GM21576 (cell line): ENCODE measurements around the gene MAPK1.
"Not testable (repeated sequence)": the region's sequence is repeated elsewhere in the genome, so short reads cannot be mapped to it uniquely, and the experiment has no call there.

Experiments
- ATAC-seq: cut with Tn5 transposase; IDR thresholded peaks from one replicate; pipeline ENCODE4 v1.9.1; 2021; ENCODE audit warnings: mild to moderate bottlenecking, moderate library complexity; ENCODE audit not compliant: unreplicated experiment

The MAPK1 gene

DNA sequence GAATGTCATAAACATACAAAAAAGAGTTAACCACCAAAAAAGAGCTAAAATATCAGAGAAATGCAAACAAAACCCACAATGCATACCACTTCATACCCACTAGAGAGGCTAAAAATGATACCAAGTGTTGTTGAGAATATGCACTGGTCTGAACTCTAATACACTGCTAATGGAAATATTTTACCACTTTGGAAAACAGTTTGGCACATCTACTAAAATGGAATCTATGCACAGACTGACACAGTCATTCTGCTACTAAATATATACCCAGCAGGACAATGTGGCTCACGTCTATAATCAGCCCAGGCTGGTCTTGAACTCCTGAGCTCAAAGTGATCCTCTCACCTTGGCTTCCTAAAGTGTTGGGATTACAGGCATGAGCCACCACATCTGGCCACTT, 18.0 kb downstream of the MAPK1 start:
- no peak for ATAC-seq

DNA sequence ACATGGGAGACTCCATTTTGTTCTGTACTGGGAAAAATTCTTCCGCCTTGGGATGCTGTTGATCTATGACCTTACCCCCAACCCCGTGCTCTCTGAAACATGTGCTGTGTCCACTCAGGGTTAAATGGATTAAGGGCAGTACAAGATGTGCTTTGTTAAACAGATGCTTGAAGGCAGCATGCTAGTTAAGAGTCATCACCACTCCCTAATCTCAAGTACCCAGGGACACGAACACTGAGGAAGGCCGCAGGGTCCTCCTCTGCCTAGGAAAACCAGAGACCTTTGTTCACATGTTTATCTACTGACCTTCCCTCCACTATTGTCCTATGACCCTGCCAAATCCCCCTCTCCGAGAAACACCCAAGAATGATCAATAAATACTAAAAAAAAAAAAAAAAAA, 19.4 kb downstream of the MAPK1 start:
- not testable (repeated sequence) for ATAC-seq

DNA sequence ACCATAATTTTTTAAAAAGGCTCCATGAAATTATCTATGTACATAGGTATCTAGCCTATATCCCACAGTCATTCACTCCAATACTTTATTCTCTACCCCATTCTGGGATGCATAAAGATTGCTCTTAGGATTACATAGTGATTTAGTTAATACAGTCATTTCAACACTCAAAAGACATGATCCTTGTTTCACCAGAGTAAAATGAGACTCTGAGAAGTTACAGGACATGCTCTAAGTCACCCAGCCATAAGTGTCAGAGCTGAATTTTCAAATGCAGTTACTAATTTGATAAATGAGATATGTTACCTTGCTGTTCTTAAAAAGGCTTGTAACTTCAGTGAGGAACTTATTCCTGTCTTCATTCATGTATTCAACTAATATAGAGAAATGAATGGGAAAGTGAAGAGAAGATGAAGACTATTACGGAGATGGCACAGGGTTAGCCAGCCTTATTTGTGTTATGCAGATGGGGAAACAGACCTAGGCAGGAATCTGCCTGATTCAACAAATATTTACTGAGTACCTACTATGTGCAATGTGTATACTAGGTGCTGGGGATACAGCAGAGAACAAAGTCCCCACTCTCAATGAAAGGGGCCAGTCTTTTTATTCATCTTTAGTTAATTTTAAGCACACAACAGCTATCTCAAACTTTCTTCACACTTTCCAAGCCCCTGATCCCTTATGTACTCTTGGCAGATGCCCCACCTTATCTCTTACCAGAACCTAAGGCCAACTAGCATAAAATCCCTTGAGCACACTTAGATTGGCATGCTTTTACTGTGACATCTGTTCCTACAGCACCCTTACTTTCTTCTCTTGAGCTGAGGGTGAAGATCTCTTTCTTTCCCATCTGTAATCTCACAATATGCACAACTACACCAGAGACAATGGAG, 21.6 kb downstream of the MAPK1 start:
- no peak for ATAC-seq

DNA sequence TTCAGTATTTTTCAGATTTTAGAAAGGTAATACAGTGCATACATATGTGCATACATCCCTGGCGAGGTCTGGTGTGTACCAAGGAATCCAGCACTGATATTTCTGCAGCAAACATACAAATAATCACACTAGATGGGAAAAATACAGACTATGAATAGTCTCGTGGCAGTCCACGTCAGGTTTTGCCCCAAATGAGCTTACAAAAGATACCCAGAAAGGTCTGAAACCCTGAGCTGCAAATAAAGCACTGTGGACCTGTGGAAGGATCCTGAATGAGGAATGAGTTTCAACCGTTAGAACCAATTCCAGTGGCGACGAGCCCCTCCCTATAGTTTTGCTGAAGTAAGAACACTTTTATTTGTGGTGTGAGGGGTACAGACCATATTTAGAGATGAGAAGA, 24.5 kb downstream of the MAPK1 start:
- ATAC-seq = no peak

DNA sequence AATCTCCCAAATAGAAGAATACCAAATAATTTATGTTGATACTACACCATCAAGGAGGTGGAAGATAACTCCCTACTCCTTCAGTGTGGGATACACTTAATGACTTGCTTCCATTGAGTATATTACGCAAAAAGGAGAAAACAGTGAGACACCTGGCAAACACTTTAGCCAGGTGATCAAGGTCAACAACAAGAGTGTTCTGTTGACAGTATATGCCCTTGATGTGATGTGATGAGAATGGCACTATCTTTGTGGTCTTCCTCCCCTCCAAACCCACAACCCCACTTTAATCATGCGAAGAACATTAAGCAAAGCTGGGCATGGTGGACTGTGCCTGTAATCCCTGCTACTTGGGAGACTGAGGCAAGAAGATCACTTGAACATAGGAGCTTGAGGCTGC, 26.0 kb downstream of the MAPK1 start:
- ATAC-seq = no peak

DNA sequence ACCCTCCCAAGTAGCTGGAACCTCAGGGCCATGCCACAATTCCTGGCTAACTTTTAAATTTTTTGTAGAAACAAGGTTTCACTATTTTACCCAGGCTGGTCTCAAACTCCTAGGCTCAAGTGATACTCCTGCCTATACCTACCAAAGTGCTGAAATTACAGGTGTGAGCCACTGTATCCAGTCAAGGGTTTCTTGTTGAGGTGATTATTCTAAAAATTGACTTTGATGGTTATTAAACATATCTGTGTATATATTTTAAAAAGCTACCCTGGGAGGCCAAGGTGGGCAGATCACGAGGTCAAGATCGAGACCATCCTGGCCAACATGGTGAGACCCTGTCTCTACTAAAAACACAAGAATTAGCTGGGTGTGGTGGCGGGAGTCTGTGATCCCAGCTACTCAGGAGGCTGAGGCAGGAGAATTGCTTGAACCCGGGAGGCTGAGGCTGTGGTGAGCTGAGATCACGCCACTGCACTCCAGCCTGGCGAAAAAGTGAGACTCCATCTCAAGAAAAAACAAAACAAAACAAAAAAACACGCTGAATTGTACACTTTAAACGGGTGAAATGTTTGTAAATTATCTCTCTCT, 27.1 kb downstream of the MAPK1 start:
- ATAC-seq = no peak

DNA sequence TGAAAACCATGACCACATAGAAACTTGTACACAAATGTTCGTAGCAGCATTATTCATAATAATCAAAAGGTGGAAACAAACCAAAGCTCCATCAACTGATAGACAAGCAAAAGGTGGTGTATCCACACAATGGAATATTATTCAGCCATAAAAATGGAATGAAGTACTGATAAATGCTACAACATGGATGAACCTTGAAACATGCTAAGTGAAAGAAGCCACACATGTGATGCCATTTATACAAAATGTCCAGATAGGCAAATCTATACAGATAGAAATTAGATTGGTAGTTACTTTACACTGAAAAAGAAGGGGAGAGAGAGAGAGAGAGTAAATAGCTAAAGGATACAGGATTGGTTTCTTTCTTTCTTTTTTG, 27.7 kb downstream of the MAPK1 start:
- no peak for ATAC-seq

DNA sequence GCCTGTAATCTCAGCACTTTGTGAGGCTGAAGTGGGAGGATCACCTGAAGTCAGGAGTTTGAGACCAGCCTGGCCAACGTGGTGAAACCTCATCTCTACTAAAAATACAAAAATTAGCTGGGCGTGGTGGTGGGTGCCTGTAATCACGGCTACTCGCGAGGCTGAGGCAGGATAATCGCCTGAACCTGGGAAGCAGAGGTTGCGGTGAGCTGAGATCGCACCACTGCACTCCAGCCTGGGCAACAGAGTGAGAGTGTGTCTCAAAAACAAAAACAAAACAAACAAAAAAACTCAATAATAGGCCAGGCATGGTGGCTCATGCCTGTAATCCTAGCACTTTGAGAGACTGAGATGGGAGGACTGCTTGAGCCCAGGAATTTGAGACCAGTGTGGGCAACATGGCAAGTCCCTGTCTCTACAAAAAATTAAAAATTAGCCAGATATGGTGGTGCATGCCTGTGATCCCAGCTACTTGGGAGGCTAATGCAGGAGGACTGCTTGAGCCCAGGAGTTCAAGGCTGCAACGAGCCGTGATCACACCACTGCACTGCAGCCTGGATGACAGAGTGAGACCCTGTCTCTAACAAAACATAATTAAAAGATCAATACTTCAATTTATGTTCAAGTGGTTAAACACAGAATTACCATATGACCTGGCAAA, 28.2 kb downstream of the MAPK1 start:
- ATAC-seq = not testable (repeated sequence)

DNA sequence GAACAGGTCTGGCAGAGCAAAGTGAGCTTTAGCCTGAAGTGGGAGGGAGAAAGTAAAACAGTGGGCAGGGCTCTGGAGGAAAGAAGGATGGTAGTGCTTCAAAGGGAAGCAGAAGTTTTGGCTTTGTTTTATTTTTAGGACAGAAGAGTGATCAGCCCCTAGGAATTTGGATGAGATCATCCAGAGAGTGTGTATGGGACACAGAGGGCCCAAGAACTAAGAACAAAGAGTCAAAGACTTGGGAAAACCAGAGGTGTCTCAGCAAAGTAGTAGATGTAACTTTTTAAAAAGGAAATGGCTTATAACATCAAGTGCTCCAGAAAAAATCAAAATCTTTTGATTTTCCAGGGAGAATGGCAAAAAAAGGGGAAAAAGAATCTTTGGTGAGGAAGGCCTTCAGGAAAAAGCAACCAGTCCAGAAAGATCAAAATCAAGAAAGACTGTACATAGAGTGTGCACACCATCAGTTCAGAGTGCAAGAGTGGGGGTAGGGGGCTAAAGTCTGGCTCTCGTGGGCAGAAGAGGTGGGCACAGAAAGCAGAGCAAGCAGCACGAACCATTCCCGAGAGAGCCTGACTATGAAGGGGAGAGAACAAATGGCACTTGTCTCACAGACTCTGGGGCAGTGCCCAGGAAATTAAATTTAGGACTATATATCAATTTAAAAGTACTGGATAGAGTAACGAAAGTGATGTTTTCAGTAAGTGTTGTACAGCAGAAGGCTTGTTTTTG, 30.0 kb downstream of the MAPK1 start:
- no peak for ATAC-seq

DNA sequence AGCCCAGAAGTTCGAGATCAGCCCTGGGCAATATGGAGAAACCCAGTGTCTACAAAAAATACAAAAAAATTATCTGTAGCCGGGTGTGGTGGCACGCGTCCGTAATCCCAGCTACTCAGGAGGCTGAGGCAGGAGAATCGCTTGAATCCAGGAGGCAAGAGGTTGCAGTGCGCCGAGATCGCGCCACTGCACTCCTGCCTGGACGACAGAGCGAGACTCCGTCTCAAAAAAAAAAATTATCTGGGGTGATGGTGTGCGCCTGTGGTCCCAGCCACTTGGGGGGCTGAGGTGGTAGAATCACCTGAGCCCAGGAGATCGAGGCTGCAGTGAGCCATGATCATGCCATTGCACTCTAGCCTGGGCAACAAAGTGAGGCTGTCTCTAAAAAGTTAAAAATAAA, 31.0 kb downstream of the MAPK1 start:
- not testable (repeated sequence) for ATAC-seq

DNA sequence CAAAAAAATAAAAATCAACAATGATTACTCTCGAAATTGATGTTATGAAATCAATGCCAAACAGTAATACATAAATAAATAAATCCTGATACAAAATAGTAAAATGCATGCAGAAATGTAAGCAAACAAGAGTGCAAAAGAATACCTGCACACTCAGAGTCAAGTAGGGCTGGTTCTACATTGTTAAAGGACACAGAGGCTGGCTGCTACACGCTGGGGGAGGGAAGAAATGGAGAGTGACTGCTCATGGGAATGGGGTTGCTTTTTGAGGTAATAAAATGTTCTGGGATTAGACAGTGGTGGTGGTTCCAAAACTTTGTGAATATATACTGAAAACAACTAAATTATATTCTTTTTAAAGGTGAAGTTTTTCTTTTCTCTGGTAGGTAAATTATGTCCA, 32.1 kb downstream of the MAPK1 start:
- no peak for ATAC-seq

DNA sequence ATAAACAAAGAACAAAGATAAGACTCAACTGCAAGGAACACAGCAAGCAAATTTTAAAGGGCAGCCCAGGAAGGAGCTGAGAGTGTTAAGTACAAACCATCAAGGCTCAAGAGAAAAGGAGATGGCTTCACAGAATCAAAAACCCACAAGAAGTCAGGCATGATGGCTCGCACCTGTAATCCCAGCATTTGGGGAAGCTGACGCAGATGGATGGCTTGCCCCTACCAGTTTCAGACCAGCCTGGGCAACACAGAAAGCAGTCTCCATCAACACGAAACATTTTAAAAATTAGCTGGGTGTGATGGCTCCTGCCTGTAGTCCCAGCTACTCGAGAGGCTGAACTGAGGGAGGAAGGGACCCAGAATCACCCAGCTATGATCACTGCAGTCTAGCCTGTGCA, 32.6 kb downstream of the MAPK1 start:
- ATAC-seq = no peak

DNA sequence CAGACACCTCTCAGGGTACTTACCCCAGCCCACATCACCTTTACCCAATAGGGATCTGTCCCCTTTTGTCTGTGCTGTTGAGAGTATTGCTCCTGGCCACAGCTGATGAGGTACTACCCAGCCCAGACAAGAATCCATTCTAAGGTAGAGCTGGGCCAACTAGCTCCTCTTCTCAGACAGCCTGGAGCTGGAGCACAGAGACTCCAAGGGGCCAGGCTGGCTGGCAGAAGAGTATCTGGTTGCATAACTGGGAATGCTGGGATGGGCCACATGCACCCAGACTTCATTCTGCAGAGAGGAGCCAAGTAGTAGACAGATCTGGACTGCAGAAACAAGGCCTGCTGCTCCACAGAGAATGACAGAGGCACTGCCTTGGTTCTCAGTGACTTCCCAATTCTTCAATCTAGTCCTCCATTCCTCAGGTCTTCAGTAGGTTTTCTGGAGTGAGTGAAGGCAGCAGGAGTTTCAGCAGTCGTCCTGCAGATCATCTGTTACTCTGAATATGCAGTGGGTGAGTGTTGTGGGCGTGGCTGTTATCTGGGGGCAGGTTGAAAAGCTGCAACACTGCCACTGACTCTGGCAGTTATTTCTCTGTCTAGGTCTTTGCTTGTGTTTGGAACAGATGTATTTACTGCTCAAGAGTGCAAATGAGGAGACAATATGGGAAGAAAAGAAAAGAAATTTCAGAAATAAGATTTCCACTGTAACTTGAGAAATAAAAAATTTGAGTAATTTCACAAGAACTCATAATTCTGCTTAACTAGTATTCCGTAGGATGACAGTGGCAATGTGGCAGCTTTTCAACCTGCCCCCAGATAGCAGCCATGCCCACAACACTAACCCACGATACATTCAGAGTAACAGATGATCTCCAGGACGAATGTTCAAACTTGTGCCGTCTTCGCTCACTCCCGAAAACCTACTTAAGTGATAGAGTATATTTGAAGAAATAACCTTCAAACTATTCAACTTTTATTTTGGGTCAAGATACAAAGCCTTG, 34.9 kb downstream of the MAPK1 start:
- no peak for ATAC-seq

DNA sequence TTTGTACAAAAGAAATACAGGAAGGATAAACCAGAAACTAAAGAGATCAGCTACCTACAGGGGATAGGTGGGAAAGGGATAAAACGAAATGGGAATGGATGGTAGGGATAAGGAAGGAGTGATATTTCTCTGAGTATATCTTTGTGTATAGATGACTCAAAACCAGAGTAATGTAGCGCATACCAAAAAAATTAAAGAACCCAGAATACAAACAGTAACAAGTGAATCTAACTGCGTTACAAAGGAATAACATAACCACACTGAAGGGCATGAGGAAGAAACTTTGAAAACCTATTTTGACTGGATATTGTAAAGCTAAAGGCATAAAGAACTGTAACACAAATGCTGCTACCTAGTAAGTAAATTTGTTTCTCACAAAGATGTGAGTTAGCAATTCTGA, 37.9 kb downstream of the MAPK1 start:
- ATAC-seq = no peak

DNA sequence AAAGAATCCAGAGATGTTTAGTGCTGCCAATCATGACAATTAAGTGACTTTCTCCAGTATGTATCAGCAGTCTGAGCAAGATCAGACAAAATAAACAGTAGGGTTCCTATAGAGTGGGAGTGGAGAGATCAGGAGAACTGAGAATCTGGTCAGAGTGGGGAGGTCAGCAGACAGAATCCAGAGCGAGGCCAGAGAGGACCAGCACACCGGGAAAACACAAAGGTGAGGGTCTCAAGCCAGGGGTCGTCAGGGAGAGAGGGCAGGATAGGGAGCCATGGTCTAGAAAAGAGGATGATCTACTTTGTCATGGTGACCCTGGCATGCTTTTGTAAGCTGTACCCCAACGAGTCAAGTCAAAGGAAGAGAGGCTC, 39.2 kb downstream of the MAPK1 start:
- ATAC-seq = no peak

DNA sequence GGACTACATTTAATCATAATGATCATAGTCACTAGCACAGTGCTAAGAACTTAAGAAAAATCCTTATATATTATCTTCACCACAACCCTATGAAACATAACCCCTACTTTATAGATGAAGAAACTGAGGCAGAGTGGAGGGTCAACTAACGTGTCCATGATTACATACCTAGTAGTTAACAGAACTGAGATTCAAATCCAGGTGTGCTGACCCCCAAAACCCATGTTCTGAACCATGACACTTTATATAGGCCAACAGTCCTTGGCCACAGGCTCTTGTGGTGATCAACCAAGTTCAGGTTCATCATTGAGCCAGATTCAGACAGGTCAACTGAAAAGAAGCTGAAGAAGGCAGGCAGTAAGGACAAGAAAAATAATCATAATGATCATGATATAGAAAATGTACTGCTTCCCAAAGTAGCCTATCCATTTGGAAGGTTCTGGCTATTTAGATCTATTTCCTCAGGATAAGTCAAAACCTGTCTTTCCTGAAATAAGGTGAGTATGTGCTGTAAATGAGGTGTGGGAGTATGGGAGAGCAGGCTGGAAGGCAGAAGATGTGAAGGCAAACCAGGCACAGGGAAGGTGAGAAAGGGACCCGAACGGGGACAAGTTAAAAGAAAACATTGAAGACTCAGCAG, 39.7 kb downstream of the MAPK1 start:
- ATAC-seq = no peak

DNA sequence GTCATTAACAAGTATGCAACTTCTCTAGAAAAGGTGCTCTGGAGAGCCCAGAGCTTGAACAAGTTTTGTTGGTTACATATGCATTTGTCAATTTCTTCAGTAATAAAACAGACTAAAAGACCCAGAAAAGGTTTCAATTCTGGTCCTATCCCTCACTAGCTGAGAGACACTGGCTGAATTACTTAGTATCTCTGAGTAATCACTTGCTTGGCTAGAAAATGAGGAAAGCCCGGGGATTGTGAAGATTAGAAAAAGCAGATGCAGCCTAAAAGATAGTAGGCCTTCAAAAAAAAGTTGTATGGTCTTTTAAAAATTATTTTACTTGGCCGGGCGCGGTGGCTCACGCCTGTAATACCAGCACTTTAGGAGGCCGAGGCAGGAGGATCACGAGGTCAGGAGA, 41.2 kb downstream of the MAPK1 start:
- ATAC-seq = no peak

DNA sequence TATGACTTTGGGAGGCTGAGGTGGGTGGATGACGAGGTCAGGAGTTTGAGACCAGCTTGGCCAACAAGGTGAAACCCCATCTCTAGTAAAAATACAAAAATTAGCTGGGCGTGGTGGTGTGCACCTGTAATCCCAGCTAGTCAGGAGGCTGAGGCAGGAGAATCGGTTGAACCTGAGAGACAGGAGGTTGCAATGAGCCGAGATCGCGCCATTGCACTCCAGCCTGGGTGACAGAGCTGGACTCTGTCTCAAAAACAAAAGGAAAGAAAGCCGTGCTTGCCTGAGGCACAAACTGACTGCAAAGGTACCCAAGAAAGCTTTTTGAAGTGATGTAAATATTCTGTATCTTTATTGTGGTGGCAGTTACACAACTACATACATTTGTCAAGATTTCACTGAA, 42.5 kb downstream of the MAPK1 start:
- ATAC-seq = not testable (repeated sequence)

DNA sequence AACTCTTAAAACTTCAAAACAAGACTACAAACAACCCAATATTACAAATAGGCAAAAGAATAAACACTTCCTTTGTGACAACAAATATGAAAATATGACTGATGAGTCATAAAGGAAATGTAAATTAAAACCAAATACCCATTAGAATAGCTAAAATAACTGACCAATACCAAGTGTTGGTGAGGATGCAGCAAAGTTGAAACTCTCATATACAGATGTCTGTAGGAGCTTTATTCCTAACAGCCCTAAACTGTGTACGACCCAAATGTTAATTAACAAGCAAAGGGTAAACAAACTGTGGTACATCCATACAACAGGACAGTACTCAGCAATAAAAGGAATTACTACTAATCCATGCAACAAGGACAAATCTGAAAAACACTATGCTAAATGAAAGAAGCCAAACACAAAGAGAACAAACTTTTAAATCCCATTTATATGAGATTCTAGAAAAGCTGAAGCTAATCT, 43.0 kb downstream of the MAPK1 start:
- ATAC-seq = no peak
